Fibroblast of mammary gland (primary cell): ENCODE data around the gene SIAH3.

Experiments used
- DNase-seq: peaks from one replicate; pipeline ENCODE4 v3.0.0-alpha.2; 2010; ENCODE audit warnings: low read depth
- H3K4me3 ChIP-seq: 2 replicates; pipeline ENCODE4 v1.5.1; 2011; ENCODE audit warnings: low read depth, mild to moderate bottlenecking, low read length, moderate library complexity; ENCODE audit not compliant: control insufficient read depth
- TF ChIP-seq, protein P1 (sequence below): conservative IDR thresholded peaks from 2 replicates; pipeline ENCODE4 v1.5.1; 2011; ENCODE audit warnings: low read depth, low read length, inconsistent platforms; ENCODE audit not compliant: control insufficient read depth, insufficient read depth

SIAH3 gene

DNA sequence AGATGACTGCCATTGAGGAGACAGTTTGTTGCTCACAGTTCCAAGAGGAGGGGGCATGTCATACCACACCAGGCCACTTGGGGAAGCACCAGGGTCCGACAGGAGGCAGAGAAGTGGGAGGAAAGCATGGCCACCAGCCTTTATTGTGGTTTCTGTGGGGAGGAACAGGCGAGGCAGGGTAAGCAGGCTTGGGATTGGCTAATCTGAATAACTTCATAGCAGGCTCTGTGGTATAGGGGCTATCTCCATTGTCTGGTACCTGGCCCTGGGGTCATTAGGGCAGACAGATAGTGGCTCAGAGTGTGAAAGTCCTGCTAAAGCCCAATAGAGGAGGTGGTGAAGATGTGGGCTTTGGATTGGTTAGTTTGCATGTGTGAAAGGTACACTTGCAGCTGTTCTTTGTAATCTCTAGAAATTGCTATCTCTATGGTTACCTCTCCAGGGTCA is 114.0 kb downstream of the SIAH3 start:
- DNase-seq: no peak
- no peak overlapping the region for H3K4me3 ChIP-seq
- TF ChIP-seq, protein P1, sequence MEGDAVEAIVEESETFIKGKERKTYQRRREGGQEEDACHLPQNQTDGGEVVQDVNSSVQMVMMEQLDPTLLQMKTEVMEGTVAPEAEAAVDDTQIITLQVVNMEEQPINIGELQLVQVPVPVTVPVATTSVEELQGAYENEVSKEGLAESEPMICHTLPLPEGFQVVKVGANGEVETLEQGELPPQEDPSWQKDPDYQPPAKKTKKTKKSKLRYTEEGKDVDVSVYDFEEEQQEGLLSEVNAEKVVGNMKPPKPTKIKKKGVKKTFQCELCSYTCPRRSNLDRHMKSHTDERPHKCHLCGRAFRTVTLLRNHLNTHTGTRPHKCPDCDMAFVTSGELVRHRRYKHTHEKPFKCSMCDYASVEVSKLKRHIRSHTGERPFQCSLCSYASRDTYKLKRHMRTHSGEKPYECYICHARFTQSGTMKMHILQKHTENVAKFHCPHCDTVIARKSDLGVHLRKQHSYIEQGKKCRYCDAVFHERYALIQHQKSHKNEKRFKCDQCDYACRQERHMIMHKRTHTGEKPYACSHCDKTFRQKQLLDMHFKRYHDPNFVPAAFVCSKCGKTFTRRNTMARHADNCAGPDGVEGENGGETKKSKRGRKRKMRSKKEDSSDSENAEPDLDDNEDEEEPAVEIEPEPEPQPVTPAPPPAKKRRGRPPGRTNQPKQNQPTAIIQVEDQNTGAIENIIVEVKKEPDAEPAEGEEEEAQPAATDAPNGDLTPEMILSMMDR: peak; percentile 23

DNA sequence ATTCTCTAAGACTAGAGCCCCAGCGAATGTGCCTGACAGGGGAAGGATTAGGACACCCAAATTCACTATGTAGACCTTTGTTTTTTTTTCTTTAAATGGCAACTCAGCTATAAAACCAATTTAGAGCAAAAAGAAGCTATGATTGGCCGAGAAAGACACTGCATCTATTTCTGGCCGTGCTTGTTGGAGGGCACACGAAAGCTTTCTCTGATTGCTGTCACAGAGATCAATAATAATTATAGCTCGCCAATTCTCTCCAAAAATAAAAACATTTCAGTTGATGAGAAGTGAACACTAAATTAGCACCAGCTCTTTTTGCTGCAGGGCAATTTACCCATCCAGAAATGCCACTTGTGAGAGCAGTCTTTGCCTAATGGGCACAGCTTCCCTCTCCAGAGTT is 118.2 kb downstream of the SIAH3 start:
- H3K4me3 ChIP-seq: no peak overlapping the region
- TF ChIP-seq, protein P1: no peak
- DNase-seq: no peak

- DNase-seq: no peak
- H3K4me3 ChIP-seq: no peak overlapping the region
- TF ChIP-seq, protein P1: no peak
Observed at GRCh38 chr13:45732916-45733315, 118.6 kb downstream of the SIAH3 start.

- TF ChIP-seq, protein P1: no peak
- DNase-seq: no peak
- no peak overlapping the region for H3K4me3 ChIP-seq
Observed at GRCh38 chr13:45731455-45731854, 120.1 kb downstream of the SIAH3 start.

GRCh38 chr13:45728759-45729158 is 122.8 kb downstream of the SIAH3 start:
- TF ChIP-seq, protein P1: peak; percentile 3
- DNase-seq: no peak
- H3K4me3 ChIP-seq: no peak overlapping the region
